AG04449 (cell line): ENCODE data around the gene NLN.
"Not testable (repeated sequence)": the region's sequence is repeated elsewhere in the genome, so short reads cannot be mapped to it uniquely, and the experiment has no call there.

ENCODE experiments used
- CTCF ChIA-PET: fragments of 350-600 bp; formaldehyde crosslinking; extraction: SDS; loops from one replicate; lab custom pipeline; 2021; ENCODE audit warnings: antibody characterized with exemption; lab: Yijun Ruan, JAX
- POLR2A ChIA-PET: fragments of 400-600, 350-600 bp; formaldehyde crosslinking; extraction: SDS; loops from one replicate; lab custom pipeline; 2020; ENCODE audit warnings: antibody characterized with exemption, inconsistent platforms; lab: Yijun Ruan, JAX
- DNase-seq: peaks from one replicate; pipeline ENCODE4 v3.0.0-alpha.2; 2010; ENCODE audit warnings: low read depth, low spot score
- H3K4me3 ChIP-seq: 2 replicates; pipeline ENCODE4 v1.5.1; 2011; ENCODE audit warnings: low read depth, mild to moderate bottlenecking, control low read depth, low read length
- CTCF ChIP-seq: IDR thresholded peaks from one replicate; pipeline ENCODE4 v1.5.1; 2011; ENCODE audit warnings: mild to moderate bottlenecking, moderate library complexity, low read length, control low read depth, inconsistent platforms; ENCODE audit not compliant: insufficient read depth; ENCODE audit errors: missing control alignments

NLN gene

GRCh38 chr5:65727491-65728156, 5.6 kb downstream of the NLN start:
- DNase-seq = no peak
- H3K4me3 ChIP-seq = no peak overlapping the region
- ChIA-PET POLR2A (no interaction called here), CTCF (interaction anchor here (1.5 to 3.4 kb wide), 2 partner anchors 10 to 14 kb away, joined by 3 to 24 read pairs; no protein-coding TSS in a partner anchor)
- TF ChIP-seq CTCF = no peak

GRCh38 chr5:65728218-65728617, 6.2 kb downstream of the NLN start:
- no peak for TF ChIP-seq CTCF
- CTCF ChIA-PET = interaction anchor here (1.5 to 3.4 kb wide), 2 partner anchors 9 to 14 kb away, joined by 3 to 24 read pairs; no protein-coding TSS in a partner anchor
- no peak overlapping the region for H3K4me3 ChIP-seq
- POLR2A ChIA-PET = no interaction called here
- DNase-seq = no peak

GRCh38 chr5:65730910-65731309, 8.9 kb downstream of the NLN start:
- CTCF ChIA-PET = no interaction called here
- POLR2A ChIA-PET = no interaction called here
- H3K4me3 ChIP-seq = no peak overlapping the region
- no peak for DNase-seq
- no peak for TF ChIP-seq CTCF

- POLR2A ChIA-PET, DNase-seq, H3K4me3 ChIP-seq, CTCF ChIA-PET: not testable (repeated sequence)
Observed at GRCh38 chr5:65732046-65732445, 10.0 kb downstream of the NLN start.

GRCh38 chr5:65734196-65734775, 12.3 kb downstream of the NLN start:
- CTCF ChIA-PET, H3K4me3 ChIP-seq, POLR2A ChIA-PET, DNase-seq: not testable (repeated sequence)

- no peak for DNase-seq
- POLR2A ChIA-PET = no interaction called here
- TF ChIP-seq CTCF = no peak
- H3K4me3 ChIP-seq = no peak overlapping the region
- CTCF ChIA-PET = no interaction called here
Observed at GRCh38 chr5:65734921-65735320, 12.9 kb downstream of the NLN start.

- no peak for TF ChIP-seq CTCF
- POLR2A ChIA-PET = no interaction called here
- CTCF ChIA-PET = no interaction called here
- no peak for DNase-seq
- H3K4me3 ChIP-seq = no peak overlapping the region
Observed at GRCh38 chr5:65736011-65736410, 14.0 kb downstream of the NLN start.
